ENCODE results near the gene KRTAP24-1. TPM values are rescaled to one million over a fixed set of nuclear protein-coding genes. Genes with fewer than 3 reads are reported as not detected.

KRTAP24-1 gene, protein sequence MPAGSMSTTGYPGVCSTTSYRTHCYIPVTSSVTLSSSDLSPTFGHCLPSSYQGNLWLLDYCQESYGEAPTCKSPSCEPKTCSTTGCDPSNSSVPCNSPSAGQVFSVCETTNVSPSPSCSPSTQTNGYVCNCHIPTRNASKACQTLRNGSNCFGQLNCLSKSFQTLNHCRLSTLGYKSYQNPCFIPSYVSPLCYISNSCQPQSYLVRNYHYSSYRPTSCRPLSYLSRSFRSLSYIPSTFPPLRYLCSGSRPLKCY
- polyA plus RNA-seq (2012; ENCODE audit: low read depth, missing spikeins), result not detected

DNA sequence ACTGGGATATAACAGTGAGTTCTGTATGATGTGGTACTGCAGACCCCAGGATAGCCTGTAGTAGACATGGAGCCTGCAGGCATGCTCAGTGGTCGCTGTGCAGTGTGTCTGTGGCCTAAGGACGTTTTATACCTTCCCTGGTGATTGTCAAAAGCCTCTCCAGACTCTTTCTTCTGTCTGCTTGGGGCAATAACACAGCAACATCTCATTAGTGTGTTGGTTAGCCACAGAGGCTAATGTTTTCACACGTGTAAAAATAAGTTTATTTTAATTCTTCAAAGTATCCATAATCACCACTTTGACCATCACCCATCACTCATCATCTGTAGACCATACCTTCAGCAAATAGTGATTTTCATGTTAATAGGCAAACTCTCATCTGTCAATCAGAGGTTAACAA lies at the start of gene KRTAP24-1:
Gene KRTAP24-1 (minus strand): TSS at position 101 of the 400 bp plus-strand sequence. CDS start 18 bp downstream, at position 83.
- FAIRE-seq (no peak), DNase-seq (ENCODE audit: insufficient read length, low spot score) (no peak)
- TF ChIP-seq POU2F2 (IDR thresholded peaks at IDR 0.05; ENCODE audit: low read depth, low read length) (no peak), SPI1 (IDR thresholded peaks at IDR 0.05; ENCODE audit: low read depth, low read length) (no peak), TAF1 (IDR thresholded peaks at IDR 0.05; ENCODE audit: low read depth, low read length) (no peak), PAX5 (IDR thresholded peaks at IDR 0.05; ENCODE audit: insufficient read depth, low read length, severe bottlenecking) (no peak), POLR2A (IDR thresholded peaks at IDR 0.05; ENCODE audit: low read depth, low read length) (no peak), POLR2AphosphoS5 (IDR thresholded peaks at IDR 0.05; ENCODE audit: low read depth, low read length) (no peak)

DNA sequence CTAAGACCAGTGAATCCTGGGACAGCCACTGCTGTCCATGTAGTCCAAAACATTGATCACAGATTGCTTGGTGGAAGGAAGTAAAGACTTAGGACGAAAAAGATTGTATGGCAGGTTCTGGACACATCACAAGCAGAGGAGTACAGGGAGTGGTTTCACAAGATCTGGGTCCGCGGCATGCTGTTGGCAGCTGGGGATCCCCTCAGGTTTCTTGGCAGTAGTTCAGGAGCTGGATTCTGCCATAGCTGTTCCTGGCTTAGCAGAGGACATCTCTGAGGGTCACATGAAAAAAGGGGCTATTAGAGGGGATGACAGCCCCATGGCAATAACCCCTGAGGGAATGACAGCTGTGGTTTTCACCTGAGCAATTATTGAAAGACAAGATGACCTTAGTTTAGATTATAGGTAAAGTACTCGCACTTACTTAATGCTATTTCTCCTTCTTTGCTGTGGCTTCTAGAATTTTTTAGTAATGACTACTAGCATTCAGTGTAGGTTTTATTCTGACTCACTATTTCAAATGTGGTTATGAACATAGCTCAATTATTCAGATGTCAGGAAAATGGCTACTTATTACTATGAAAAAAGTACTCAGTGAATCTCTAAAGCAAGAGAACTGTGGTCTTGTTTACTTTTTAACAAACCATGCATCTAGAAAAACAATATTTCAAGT lies 46.6 kb upstream of the KRTAP24-1 start:
- no peak for FAIRE-seq
- no peak for TF ChIP-seq PAX5 (IDR thresholded peaks at IDR 0.05; ENCODE audit: insufficient read depth, low read length, severe bottlenecking)
- TF ChIP-seq POLR2A (IDR thresholded peaks at IDR 0.05; ENCODE audit: low read depth, low read length), result no peak
- TF ChIP-seq POLR2AphosphoS5 (IDR thresholded peaks at IDR 0.05; ENCODE audit: low read depth, low read length), result no peak
- TF ChIP-seq TAF1 (IDR thresholded peaks at IDR 0.05; ENCODE audit: low read depth, low read length), result no peak
- no peak for TF ChIP-seq SPI1 (IDR thresholded peaks at IDR 0.05; ENCODE audit: low read depth, low read length)
- TF ChIP-seq POU2F2 (IDR thresholded peaks at IDR 0.05; ENCODE audit: low read depth, low read length), result no peak
- DNase-seq (ENCODE audit: insufficient read length, low spot score), result no peak

DNA sequence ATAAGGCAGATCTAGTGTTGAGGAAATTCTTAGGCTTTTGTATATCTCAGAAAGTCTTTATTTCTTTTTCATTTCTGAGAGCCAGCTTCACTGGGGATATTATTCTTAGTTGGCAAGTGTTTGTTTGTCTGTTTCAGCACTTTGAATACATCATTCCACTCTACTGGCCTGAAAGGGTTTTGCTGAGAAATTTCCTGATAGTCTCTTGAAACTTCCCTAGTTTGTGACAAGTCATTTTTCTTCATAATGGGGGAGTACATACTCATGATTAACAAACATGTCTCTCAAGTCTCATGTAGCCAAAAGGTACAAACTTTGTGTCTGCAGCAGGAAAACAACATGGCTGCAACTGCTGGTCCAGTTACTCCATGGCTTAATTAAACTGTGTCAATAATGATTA lies 43.6 kb upstream of the KRTAP24-1 start:
- no peak for DNase-seq (ENCODE audit: insufficient read length, low spot score)
- no peak for FAIRE-seq
- TF ChIP-seq POLR2A (IDR thresholded peaks at IDR 0.05; ENCODE audit: low read depth, low read length) (no peak), SPI1 (IDR thresholded peaks at IDR 0.05; ENCODE audit: low read depth, low read length) (no peak), TAF1 (IDR thresholded peaks at IDR 0.05; ENCODE audit: low read depth, low read length) (no peak), PAX5 (IDR thresholded peaks at IDR 0.05; ENCODE audit: insufficient read depth, low read length, severe bottlenecking) (no peak), POU2F2 (IDR thresholded peaks at IDR 0.05; ENCODE audit: low read depth, low read length) (no peak), POLR2AphosphoS5 (IDR thresholded peaks at IDR 0.05; ENCODE audit: low read depth, low read length) (no peak)

DNA sequence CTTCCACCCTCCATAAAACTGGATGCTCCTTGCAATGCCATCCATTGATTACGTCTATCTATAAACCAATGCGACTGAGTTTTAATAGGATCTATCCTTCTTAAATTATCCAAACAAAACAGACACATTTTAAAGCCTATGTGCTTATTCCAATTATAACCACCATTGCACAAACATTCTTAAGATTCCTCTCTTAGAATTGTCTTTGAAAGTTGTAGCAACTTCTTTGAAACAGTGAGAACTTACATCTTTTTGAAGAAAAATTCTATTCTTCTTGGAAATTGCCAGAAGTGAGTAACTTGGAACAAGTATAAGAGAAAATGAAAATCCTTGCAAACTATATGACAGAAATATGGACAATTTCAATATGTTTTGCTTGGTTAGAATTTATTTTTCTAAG lies 37.5 kb upstream of the KRTAP24-1 start, which contains the start of gene KRTAP26-1:
Gene KRTAP26-1 (minus strand): TSS at position 101 of the 400 bp plus-strand sequence. CDS start 280 bp downstream, outside the sequence.
- DNase-seq (ENCODE audit: insufficient read length, low spot score) (no peak), FAIRE-seq (no peak)
- TF ChIP-seq POU2F2 (IDR thresholded peaks at IDR 0.05; ENCODE audit: low read depth, low read length), result no peak
- TF ChIP-seq PAX5 (IDR thresholded peaks at IDR 0.05; ENCODE audit: insufficient read depth, low read length, severe bottlenecking), result no peak
- TF ChIP-seq SPI1 (IDR thresholded peaks at IDR 0.05; ENCODE audit: low read depth, low read length), result no peak
- no peak for TF ChIP-seq POLR2A (IDR thresholded peaks at IDR 0.05; ENCODE audit: low read depth, low read length)
- TF ChIP-seq POLR2AphosphoS5 (IDR thresholded peaks at IDR 0.05; ENCODE audit: low read depth, low read length), result no peak
- TF ChIP-seq TAF1 (IDR thresholded peaks at IDR 0.05; ENCODE audit: low read depth, low read length), result no peak

DNA sequence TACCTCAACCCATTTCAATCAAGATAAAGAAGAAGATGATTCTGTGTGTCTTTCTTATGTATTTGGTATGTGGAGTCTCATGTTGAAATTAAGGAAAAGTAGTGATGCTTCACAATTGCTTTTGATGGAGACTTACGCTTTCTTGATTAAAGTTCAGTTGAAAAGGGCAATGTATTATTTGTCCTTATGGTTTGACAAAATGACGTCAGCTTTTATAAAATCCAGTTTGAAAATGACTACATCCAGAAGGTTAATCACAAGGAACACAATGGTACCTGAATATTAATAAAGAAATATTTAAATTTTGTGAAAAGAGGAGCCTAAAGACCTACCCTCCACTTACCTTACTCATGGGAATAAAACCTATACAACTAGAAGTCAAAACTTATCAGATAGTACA lies 33.0 kb upstream of the KRTAP24-1 start:
- no peak for DNase-seq (ENCODE audit: insufficient read length, low spot score)
- TF ChIP-seq PAX5 (IDR thresholded peaks at IDR 0.05; ENCODE audit: insufficient read depth, low read length, severe bottlenecking), result no peak
- no peak for TF ChIP-seq SPI1 (IDR thresholded peaks at IDR 0.05; ENCODE audit: low read depth, low read length)
- TF ChIP-seq TAF1 (IDR thresholded peaks at IDR 0.05; ENCODE audit: low read depth, low read length), result no peak
- no peak for TF ChIP-seq POLR2AphosphoS5 (IDR thresholded peaks at IDR 0.05; ENCODE audit: low read depth, low read length)
- TF ChIP-seq POLR2A (IDR thresholded peaks at IDR 0.05; ENCODE audit: low read depth, low read length), result no peak
- TF ChIP-seq POU2F2 (IDR thresholded peaks at IDR 0.05; ENCODE audit: low read depth, low read length), result no peak
- no peak for FAIRE-seq

DNA sequence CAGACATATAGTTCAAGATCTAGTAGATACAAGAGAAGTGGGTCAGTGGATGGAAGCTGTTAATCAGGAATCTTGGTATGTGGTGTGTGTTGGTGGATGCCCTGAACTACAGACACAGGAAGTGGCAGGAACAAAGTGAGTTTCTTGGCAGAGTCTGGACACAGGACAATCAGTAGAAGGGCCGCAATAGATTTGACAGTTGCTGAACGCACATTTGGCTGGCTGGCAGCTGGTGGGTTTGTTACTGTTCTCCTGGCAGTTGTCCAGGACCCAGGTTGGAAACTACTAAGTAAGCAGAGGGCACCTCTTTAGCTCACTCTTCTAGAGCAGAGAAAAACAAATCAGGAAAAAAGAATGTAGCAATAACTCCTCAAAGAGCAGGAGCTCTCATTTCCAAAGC lies 24.1 kb upstream of the KRTAP24-1 start:
- DNase-seq (ENCODE audit: insufficient read length, low spot score) (no peak), FAIRE-seq (no peak)
- no peak for TF ChIP-seq SPI1 (IDR thresholded peaks at IDR 0.05; ENCODE audit: low read depth, low read length)

DNA sequence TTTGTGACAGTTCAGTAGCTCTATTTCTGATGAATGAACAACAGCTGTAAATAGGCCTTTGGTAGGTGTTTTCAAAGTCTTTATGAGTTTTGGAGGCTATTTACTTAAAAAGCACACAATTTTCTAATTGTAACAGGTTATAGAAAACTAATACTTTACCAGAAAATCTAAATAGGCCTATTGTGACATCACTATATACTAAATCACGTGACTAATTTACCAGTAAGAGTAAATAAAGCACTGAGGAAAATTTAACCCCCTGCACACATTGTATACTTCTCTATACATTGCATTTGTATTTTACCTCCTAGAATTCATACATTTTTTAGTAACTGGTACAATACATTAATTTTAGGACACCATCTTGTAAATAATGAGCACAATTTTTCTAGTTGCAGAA lies 22.4 kb upstream of the KRTAP24-1 start:
- DNase-seq (ENCODE audit: insufficient read length, low spot score) (no peak), FAIRE-seq (no peak)
- TF ChIP-seq POLR2AphosphoS5 (IDR thresholded peaks at IDR 0.05; ENCODE audit: low read depth, low read length), result no peak

DNA sequence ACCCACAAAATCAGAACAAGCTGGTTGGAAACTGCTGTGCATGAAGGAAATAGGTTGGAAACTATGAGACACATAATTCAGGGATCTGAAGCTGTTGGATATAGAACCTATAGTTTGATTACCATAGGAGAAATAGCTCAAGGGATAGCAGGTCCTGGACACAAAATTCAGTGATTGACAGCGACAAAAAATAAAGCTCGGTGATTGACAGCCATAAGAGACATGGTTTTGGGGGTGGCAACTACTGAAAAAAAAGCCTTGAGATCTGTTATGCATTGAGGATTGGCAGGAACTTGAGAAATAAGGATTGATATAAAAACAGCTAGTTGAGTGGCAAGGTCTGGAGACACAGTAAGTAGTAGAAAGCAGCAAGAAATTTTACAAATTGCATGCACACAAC lies 6.5 kb upstream of the KRTAP24-1 start, which contains the start of gene KRTAP25-1:
Gene KRTAP25-1 (minus strand): TSS at position 300 of the 400 bp plus-strand sequence. CDS start 24 bp downstream, at position 276.
- no peak for DNase-seq (ENCODE audit: insufficient read length, low spot score)
- FAIRE-seq, result no peak
- TF ChIP-seq PAX5 (IDR thresholded peaks at IDR 0.05; ENCODE audit: insufficient read depth, low read length, severe bottlenecking) (no peak), POLR2AphosphoS5 (IDR thresholded peaks at IDR 0.05; ENCODE audit: low read depth, low read length) (no peak), SPI1 (IDR thresholded peaks at IDR 0.05; ENCODE audit: low read depth, low read length) (no peak), TAF1 (IDR thresholded peaks at IDR 0.05; ENCODE audit: low read depth, low read length) (no peak), POLR2A (IDR thresholded peaks at IDR 0.05; ENCODE audit: low read depth, low read length) (no peak), POU2F2 (IDR thresholded peaks at IDR 0.05; ENCODE audit: low read depth, low read length) (no peak)

DNA sequence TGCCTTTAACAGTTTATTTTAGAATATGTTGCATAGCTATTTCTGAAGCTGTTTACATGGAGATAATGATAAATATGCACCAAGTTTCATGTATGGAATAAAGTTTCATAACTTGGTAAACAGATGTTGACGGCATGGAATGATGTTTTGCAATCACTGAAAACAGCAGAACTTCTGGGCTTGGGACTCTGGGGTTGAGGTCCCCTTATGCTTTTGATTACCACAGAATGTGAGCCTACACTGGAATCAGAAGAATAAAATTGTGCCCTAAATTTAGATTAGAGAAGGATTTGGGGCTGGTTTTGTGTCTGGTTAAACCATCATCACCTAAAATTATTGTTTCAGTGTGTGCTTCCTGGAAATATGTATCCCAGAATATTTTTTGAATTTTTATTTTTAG lies 11.1 kb downstream of the KRTAP24-1 start:
- TF ChIP-seq POU2F2 (IDR thresholded peaks at IDR 0.05; ENCODE audit: low read depth, low read length) (no peak), PAX5 (IDR thresholded peaks at IDR 0.05; ENCODE audit: insufficient read depth, low read length, severe bottlenecking) (no peak), POLR2AphosphoS5 (IDR thresholded peaks at IDR 0.05; ENCODE audit: low read depth, low read length) (no peak), POLR2A (IDR thresholded peaks at IDR 0.05; ENCODE audit: low read depth, low read length) (no peak), SPI1 (IDR thresholded peaks at IDR 0.05; ENCODE audit: low read depth, low read length) (no peak), TAF1 (IDR thresholded peaks at IDR 0.05; ENCODE audit: low read depth, low read length) (no peak)
- DNase-seq (ENCODE audit: insufficient read length, low spot score) (no peak), FAIRE-seq (no peak)

DNA sequence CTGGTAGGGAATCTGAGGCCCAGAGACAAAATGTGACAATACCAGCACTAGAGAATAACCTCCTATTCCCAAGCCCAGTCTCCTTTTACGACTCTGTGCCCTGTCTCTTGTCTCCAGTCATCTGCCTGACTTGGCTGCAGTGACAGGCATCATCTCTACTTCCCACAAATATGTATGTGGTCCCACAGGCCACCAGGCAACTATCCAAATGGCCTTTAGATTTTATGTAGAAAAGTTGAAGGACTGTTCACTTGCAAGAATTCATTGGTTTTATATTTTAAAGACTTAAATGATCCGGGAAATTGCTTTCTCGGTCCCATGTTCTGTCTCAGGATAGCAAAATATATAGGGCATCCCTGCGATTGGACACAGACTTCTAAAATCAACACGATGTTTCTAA lies 11.6 kb downstream of the KRTAP24-1 start:
- FAIRE-seq (no peak), DNase-seq (ENCODE audit: insufficient read length, low spot score) (no peak)
- TF ChIP-seq PAX5 (IDR thresholded peaks at IDR 0.05; ENCODE audit: insufficient read depth, low read length, severe bottlenecking), result no peak
- TF ChIP-seq TAF1 (IDR thresholded peaks at IDR 0.05; ENCODE audit: low read depth, low read length), result no peak
- TF ChIP-seq POU2F2 (IDR thresholded peaks at IDR 0.05; ENCODE audit: low read depth, low read length), result no peak
- no peak for TF ChIP-seq POLR2AphosphoS5 (IDR thresholded peaks at IDR 0.05; ENCODE audit: low read depth, low read length)

Data from GM12891 (cell line).